Neuronal stem cell (in vitro differentiated cells): ENCODE measurements around the gene DRICH1.
"Not testable (repeated sequence)": the region's sequence is repeated elsewhere in the genome, so short reads cannot be mapped to it uniquely, and the experiment has no call there.

Experiments used
- DNase-seq: peaks from one replicate; pipeline ENCODE4 v3.0.0-alpha.2; 2013; ENCODE audit warnings: low spot score
- H2AFZ ChIP-seq: one replicate; pipeline ENCODE4 v1.6.1; 2013; ENCODE audit warnings: mild to moderate bottlenecking, low read length, inconsistent platforms
- H2AK5ac ChIP-seq: 2 replicates; pipeline ENCODE4 v1.6.1; 2013; ENCODE audit warnings: low read depth, mild to moderate bottlenecking, inconsistent platforms, low read length, moderate library complexity, mixed read lengths
- H2BK120ac ChIP-seq: 2 replicates; pipeline ENCODE4 v1.6.1; 2013; ENCODE audit warnings: low read depth, mild to moderate bottlenecking, inconsistent platforms, low read length, moderate library complexity, mixed read lengths
- H2BK12ac ChIP-seq: one replicate; pipeline ENCODE4 v1.6.1; 2013; ENCODE audit warnings: low read length, inconsistent platforms
- H2BK15ac ChIP-seq: 2 replicates; pipeline ENCODE4 v1.6.1; 2013; ENCODE audit warnings: mild to moderate bottlenecking, low read length, inconsistent platforms, mixed read lengths
- H2BK5ac ChIP-seq: one replicate; pipeline ENCODE4 v1.6.1; 2013; ENCODE audit warnings: inconsistent platforms, mild to moderate bottlenecking, low read length, moderate library complexity
- H3K14ac ChIP-seq: one replicate; pipeline ENCODE4 v1.6.1; 2013; ENCODE audit warnings: low read length, inconsistent platforms
- H3K18ac ChIP-seq: 2 replicates; pipeline ENCODE4 v1.6.1; 2013; ENCODE audit warnings: low read length, inconsistent platforms
- H3K23ac ChIP-seq: 2 replicates; pipeline ENCODE4 v1.6.1; 2013; ENCODE audit warnings: low read depth, mild to moderate bottlenecking, mixed read lengths, low read length, inconsistent platforms; ENCODE audit not compliant: poor library complexity
- H3K27ac ChIP-seq: replicated peaks from 3 replicates; pipeline ENCODE4 v1.5.1; 2013; ENCODE audit warnings: low read length, inconsistent platforms
- H3K27me3 ChIP-seq, 3 experiments: 2 replicates each; pipeline ENCODE4 v1.6.1; 2013; ENCODE audit warnings: low read length in 3 of 3, mild to moderate bottlenecking in 2 of 3, inconsistent platforms in 1 of 3, low read depth in 1 of 3, mixed read lengths in 1 of 3, moderate library complexity in 1 of 3; ENCODE audit not compliant: control insufficient read depth in 3 of 3, insufficient read depth in 3 of 3
- H3K36me3 ChIP-seq, 2 donors: replicated peaks in 1 of 2; 2 replicates each; pipeline ENCODE4 v1.6.1; 2013; ENCODE audit warnings: low read length in 2 of 2; ENCODE audit not compliant: control insufficient read depth in 2 of 2, insufficient read depth in 2 of 2
- H3K4ac ChIP-seq: 2 replicates; pipeline ENCODE4 v1.6.1; 2013; ENCODE audit warnings: inconsistent platforms, mild to moderate bottlenecking, low read length, moderate library complexity
- H3K4me1 ChIP-seq, 2 donors: 1 replicate in 1 of 2; 2 replicates in 1 of 2; pipeline ENCODE4 v1.6.1; 2013; ENCODE audit warnings: low read length in 2 of 2, low read depth in 1 of 2; ENCODE audit not compliant: control insufficient read depth in 2 of 2, insufficient read depth in 1 of 2
- H3K4me2 ChIP-seq: one replicate; pipeline ENCODE4 v1.6.1; 2013; ENCODE audit warnings: mild to moderate bottlenecking, low read length, inconsistent platforms; ENCODE audit not compliant: insufficient read depth, poor library complexity, severe bottlenecking
- H3K4me3 ChIP-seq, 2 donors: 2 replicates each; pipeline ENCODE4 v1.5.1; 2013; ENCODE audit warnings: low read length in 2 of 2, mild to moderate bottlenecking in 2 of 2, inconsistent platforms in 1 of 2, moderate library complexity in 1 of 2
- H3K79me1 ChIP-seq: one replicate; pipeline ENCODE4 v1.6.1; 2013; ENCODE audit warnings: low read depth, mild to moderate bottlenecking, inconsistent platforms, low read length, moderate library complexity
- H3K9ac ChIP-seq: one replicate; pipeline ENCODE4 v1.6.1; 2013; ENCODE audit warnings: mild to moderate bottlenecking, low read depth, low read length, inconsistent platforms; ENCODE audit not compliant: poor library complexity
- H3K9me3 ChIP-seq, 2 donors: replicated peaks in 1 of 2; 2 replicates each; pipeline versions ENCODE3 to v1.6.1; 2013; ENCODE audit warnings: low read length in 2 of 2, mild to moderate bottlenecking in 2 of 2, inconsistent platforms in 1 of 2, low read depth in 1 of 2, mixed read lengths in 1 of 2, moderate library complexity in 1 of 2; ENCODE audit not compliant: control insufficient read depth in 2 of 2, insufficient read depth in 1 of 2
- H4K8ac ChIP-seq: one replicate; pipeline ENCODE4 v1.6.1; 2013; ENCODE audit warnings: low read depth, mild to moderate bottlenecking, inconsistent platforms, low read length, moderate library complexity
- H4K91ac ChIP-seq: one replicate; pipeline ENCODE4 v1.6.1; 2013; ENCODE audit warnings: low read length, low read depth, mild to moderate bottlenecking, inconsistent platforms; ENCODE audit not compliant: poor library complexity
- WGBS, 2 donors: extraction: QIAGEN DNeasy Blood & Tissue Kit; methylation state at CpG; one replicate each; pipeline ENCODE4 v1.1.7; 2013; ENCODE audit warnings: missing lambda C conversion rate in 2 of 2, mixed read lengths in 1 of 2; ENCODE audit not compliant: insufficient read length in 2 of 2, insufficient replicate concordance in 1 of 2; ENCODE audit errors: extremely low coverage in 2 of 2; 5-methylcytosine and 5-hydroxymethylcytosine counted together

DRICH1 gene

GRCh38 chr22:23604939-23605712, 27.0 kb downstream of the DRICH1 start:
- no peak overlapping the region for H4K91ac ChIP-seq
- DNase-seq, result no peak

GRCh38 chr22:23603266-23603665, 28.9 kb downstream of the DRICH1 start:
- Histone ChIP-seq H3K23ac (no peak overlapping the region), H3K36me3 (no peaks in the 10 kb centered on the region), H2BK5ac (no peak overlapping the region), H3K9me3 (no peaks in the 10 kb centered on the region), H4K8ac (no peak overlapping the region), H3K79me1 (no peaks in the 10 kb centered on the region), H3K4me1 (peaks cover 0 to 4% of the 10 kb centered on the region in 2 donors), H2BK120ac (no peak overlapping the region), H3K27me3 (peaks cover 0 to 13% (median 2%) of the 10 kb centered on the region in 3 experiments), H3K9ac (no peak overlapping the region), H3K27ac (no peak overlapping the region), H2AK5ac (no peak overlapping the region), H3K4me2 (no peak overlapping the region), H2BK15ac (no peak overlapping the region), H3K4me3 (no peak overlapping the region), H4K91ac (no peak overlapping the region), H2AFZ (no peak overlapping the region), H3K4ac (no peak overlapping the region), H3K14ac (no peak overlapping the region), H3K18ac (peak overlapping the region; percentile 48), H2BK12ac (no peak overlapping the region)
- WGBS, 2 donors, result no CpG with 5 or more reads among the region's 7 CpGs
- no peak for DNase-seq

More at GRCh38 chr22:23604939-23605712, 27.0 kb downstream of the DRICH1 start:
- Histone ChIP-seq H3K27me3 (peaks cover 0 to 13% (median 2%) of the 10 kb centered on the region in 3 experiments), H3K9ac (no peak overlapping the region), H3K9me3 (no peaks in the 10 kb centered on the region), H2BK120ac (no peak overlapping the region), H3K79me1 (no peaks in the 10 kb centered on the region), H3K23ac (no peak overlapping the region), H2BK5ac (no peak overlapping the region), H3K14ac (no peak overlapping the region), H3K18ac (no peak overlapping the region), H2BK12ac (no peak overlapping the region), H3K27ac (no peak overlapping the region), H3K4me3 (no peak overlapping the region), H2BK15ac (no peak overlapping the region), H4K8ac (no peak overlapping the region), H2AK5ac (no peak overlapping the region), H2AFZ (no peak overlapping the region), H3K36me3 (no peaks in the 10 kb centered on the region), H3K4me1 (peaks cover 0 to 5% of the 10 kb centered on the region in 2 donors), H3K4ac (no peak overlapping the region), H3K4me2 (no peak overlapping the region)
- WGBS, 2 donors, result no CpG with 5 or more reads among the region's 8 CpGs

- Histone ChIP-seq H3K18ac (peak overlapping the region; percentile 5), H3K4ac (no peak overlapping the region), H3K4me1 (no peaks in the 10 kb centered on the region), H2AK5ac (no peak overlapping the region), H2AFZ (no peak overlapping the region), H3K27ac (no peak overlapping the region), H4K91ac (no peak overlapping the region), H3K9ac (no peak overlapping the region), H3K27me3 (peaks cover 0 to 9% (median 0%) of the 10 kb centered on the region in 3 experiments), H3K79me1 (no peaks in the 10 kb centered on the region), H2BK12ac (no peak overlapping the region), H2BK15ac (no peak overlapping the region), H2BK120ac (no peak overlapping the region), H4K8ac (no peak overlapping the region), H3K4me2 (no peak overlapping the region), H3K23ac (no peak overlapping the region), H3K14ac (no peak overlapping the region), H3K36me3 (no peaks in the 10 kb centered on the region), H2BK5ac (no peak overlapping the region), H3K9me3 (no peaks in the 10 kb centered on the region), H3K4me3 (no peak overlapping the region)
- WGBS, 2 donors, result no CpG with 5 or more reads among the region's 9 CpGs
- DNase-seq, result no peak
These were observed 33.2 kb downstream of the DRICH1 start for GRCh38 chr22:23598805-23599518.

GRCh38 chr22:23597576-23598268, 34.4 kb downstream of the DRICH1 start:
- not testable (repeated sequence) for H3K14ac ChIP-seq, H3K36me3 ChIP-seq, H3K9me3 ChIP-seq, H2BK15ac ChIP-seq, H3K4me1 ChIP-seq, H2AFZ ChIP-seq, H3K4me3 ChIP-seq, H2AK5ac ChIP-seq, H3K4me2 ChIP-seq, H2BK5ac ChIP-seq, H3K23ac ChIP-seq, H2BK12ac ChIP-seq, DNase-seq, H4K8ac ChIP-seq, H4K91ac ChIP-seq, H2BK120ac ChIP-seq, H3K79me1 ChIP-seq, H3K27ac ChIP-seq, H3K4ac ChIP-seq, H3K27me3 ChIP-seq
- peak overlapping the region; percentile 21 for H3K9ac ChIP-seq
- WGBS, 2 donors, result no CpG with 5 or more reads among the region's 7 CpGs
- peak overlapping the region; percentile 64 for H3K18ac ChIP-seq
